SK-N-MC (cell line): ENCODE data around the gene CCDC70.
"Not testable (repeated sequence)": the region's sequence is repeated elsewhere in the genome, so short reads cannot be mapped to it uniquely, and the experiment has no call there.

Source experiments
- DNase-seq: peaks from one replicate; pipeline ENCODE4 v3.0.0-alpha.2; 2011; ENCODE audit warnings: low read depth, low spot score
- H3K27ac ChIP-seq: fragments of 200-600 bp; sonication (generic); 2 replicates; pipeline ENCODE4 v1.5.1; 2016; ENCODE audit warnings: mixed run types
- H3K36me3 ChIP-seq: fragments of 200-600 bp; sonication (generic); 2 replicates; pipeline ENCODE4 v1.6.1; 2017; ENCODE audit warnings: antibody characterized with exemption, low read length, mixed read lengths; ENCODE audit not compliant: insufficient read depth
- H3K4me3 ChIP-seq: fragments of 200-600 bp; sonication (generic); 2 replicates; pipeline ENCODE4 v1.5.1; 2016
- H3K9ac ChIP-seq: fragments of 200-600 bp; sonication (generic); 2 replicates; pipeline ENCODE4 v1.8.0; 2017; ENCODE audit warnings: mixed run types, mixed read lengths; ENCODE audit not compliant: insufficient read length
- H3K9me3 ChIP-seq: fragments of 200-600 bp; sonication (generic); 2 replicates; pipeline ENCODE4 v1.6.1; 2017; ENCODE audit warnings: low read depth, mild to moderate bottlenecking, antibody characterized with exemption, low read length, moderate library complexity, mixed read lengths
- EZH2 ChIP-seq: fragments of 200-600 bp; sonication (generic); IDR thresholded peaks from one replicate; pipeline ENCODE4 v1.6.1; 2017; ENCODE audit warnings: antibody characterized with exemption
- FOXP2 ChIP-seq: optimal IDR thresholded peaks from 2 replicates; pipeline ENCODE3; 2011; ENCODE audit warnings: mild to moderate bottlenecking, moderate library complexity; ENCODE audit not compliant: insufficient read depth; ENCODE audit errors: extremely low read length, control extremely low read depth
- POLR2AphosphoS5 ChIP-seq: IDR thresholded peaks from 2 replicates; pipeline ENCODE4 v1.6.1; 2012; ENCODE audit warnings: mild to moderate bottlenecking, low read depth, low read length, borderline replicate concordance

CCDC70 gene

DNA sequence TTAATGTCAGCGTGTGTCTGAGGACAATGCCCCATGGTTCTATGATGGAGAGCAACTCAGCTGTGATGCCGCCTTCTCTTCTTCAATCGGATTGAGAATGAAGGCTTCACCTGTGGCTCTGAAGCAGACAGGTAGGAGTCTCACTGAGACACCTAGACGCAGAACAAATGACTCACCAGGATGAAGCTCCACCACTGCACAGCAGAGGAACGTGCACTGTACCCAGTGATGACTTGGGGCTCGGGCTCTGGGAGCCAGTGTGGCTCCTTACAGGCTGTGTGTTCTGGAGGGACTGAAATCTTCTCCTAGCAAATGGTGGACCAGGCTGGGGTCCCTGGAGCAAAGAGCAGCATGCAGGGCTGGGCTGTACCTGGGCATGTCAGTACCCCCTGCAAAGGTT is 44.0 kb downstream of the CCDC70 start:
- H3K36me3 ChIP-seq, result no peaks in the 10 kb centered on the region
- H3K4me3 ChIP-seq, result no peak overlapping the region
- no peak for DNase-seq
- H3K9me3 ChIP-seq, result no peaks in the 10 kb centered on the region
- H3K27ac ChIP-seq, result no peak overlapping the region
- TF ChIP-seq POLR2AphosphoS5 (no peak), FOXP2 (no peak), EZH2 (no peak)
- H3K9ac ChIP-seq, result no peak overlapping the region

DNA sequence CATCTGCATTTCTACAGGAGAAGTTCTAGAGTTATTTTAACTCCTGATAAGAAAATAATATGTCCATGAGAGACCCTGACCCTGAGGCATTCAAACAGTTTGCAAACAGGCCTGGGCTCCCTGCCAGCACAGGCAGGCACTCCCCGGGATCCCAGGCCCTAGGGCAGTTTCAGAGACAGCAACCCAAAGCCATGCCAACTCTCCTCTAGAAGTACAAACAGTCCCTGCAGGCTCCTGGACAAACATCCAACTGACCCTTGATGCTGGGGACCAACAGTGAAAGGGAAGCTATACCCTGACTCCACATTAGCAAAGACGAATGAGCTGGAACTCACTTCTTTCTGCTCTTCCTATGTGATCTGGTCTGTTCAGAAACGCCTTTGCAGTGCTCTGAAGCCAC is 44.8 kb downstream of the CCDC70 start:
- Histone ChIP-seq H3K4me3 (no peak overlapping the region), H3K36me3 (no peaks in the 10 kb centered on the region), H3K27ac (no peak overlapping the region), H3K9ac (no peak overlapping the region), H3K9me3 (no peaks in the 10 kb centered on the region)
- no peak for TF ChIP-seq FOXP2
- no peak for TF ChIP-seq POLR2AphosphoS5
- TF ChIP-seq EZH2, result no peak
- DNase-seq, result no peak

DNA sequence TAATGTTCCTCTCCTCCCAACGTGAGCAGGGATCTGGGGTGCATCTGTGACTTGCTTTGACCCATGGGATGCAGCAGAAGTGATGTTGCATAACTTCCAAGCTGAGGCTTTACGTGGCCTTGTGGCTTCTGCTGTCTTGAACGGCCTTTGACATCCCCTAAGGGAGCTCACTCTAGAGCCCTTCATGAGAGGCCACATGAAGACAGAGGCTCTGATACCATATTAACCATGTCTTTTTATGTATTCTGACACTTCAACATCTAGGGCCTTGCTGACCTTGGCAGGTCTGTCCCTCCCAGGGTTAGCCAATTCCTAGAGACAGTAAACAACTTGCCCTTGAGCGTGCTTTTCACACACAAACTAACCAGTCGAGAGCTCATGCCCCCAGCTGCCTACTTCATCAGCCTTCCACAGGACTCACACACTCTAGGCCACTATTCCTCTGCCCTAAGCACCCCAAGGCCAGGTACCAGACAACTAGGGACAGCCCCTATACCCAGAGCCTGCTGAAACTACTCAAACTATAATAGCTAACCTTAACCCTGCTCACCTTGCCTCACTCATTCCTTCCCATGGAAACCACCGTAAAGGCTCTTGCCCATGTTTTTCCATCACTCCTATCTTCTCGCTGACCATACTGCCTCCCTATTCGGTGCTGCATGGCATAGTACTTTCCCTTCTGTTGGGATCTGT is 45.4 kb downstream of the CCDC70 start:
- no peak for DNase-seq
- no peak overlapping the region for H3K4me3 ChIP-seq
- H3K9me3 ChIP-seq, result no peaks in the 10 kb centered on the region
- no peak overlapping the region for H3K27ac ChIP-seq
- H3K36me3 ChIP-seq, result no peaks in the 10 kb centered on the region
- H3K9ac ChIP-seq, result no peak overlapping the region
- no peak for TF ChIP-seq FOXP2
- TF ChIP-seq POLR2AphosphoS5, result no peak
- TF ChIP-seq EZH2, result no peak

DNA sequence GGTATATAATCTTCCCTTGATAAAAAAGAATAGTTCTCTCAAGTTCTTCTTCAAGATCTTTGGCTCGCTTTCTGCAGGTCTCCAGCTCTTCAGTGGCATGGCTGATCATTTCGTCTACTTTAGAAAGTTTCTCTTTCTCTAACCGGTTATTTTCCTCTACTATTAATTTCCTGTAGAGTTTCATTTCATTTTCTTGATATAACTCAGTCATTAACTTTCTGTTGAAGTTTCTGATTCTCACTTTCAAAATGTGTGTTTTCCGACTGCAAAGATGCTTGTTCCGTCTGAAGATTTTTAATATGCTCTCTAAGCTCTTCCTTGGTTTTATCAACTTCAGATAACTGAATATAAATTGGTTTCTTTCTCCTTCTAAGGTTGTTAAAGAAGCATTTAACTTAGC is 47.5 kb downstream of the CCDC70 start:
- not testable (repeated sequence) for H3K27ac ChIP-seq, DNase-seq, H3K36me3 ChIP-seq, H3K9me3 ChIP-seq, H3K9ac ChIP-seq, H3K4me3 ChIP-seq

DNA sequence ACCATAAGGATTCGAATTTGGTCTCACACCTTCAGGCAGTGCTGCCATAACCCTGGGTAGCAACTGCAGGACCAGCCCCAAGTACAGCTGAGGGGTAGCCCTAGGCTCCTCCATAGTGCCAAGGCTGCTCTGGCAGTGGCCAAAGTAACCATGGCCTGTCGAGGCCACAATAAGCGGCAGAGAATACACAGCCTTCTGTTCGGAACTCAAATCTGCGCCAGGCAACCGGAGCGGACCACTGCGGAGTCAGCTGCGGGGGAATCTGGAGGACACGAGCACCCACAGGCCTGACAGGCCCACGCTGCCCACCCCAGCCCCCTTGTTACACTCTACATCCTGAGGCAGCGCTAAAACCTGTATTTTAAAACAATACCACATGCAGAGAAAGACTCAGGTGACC is 48.7 kb downstream of the CCDC70 start:
- H3K4me3 ChIP-seq, result no peak overlapping the region
- H3K9me3 ChIP-seq, result no peaks in the 10 kb centered on the region
- DNase-seq, result no peak
- TF ChIP-seq POLR2AphosphoS5 (no peak), EZH2 (no peak), FOXP2 (no peak)
- H3K27ac ChIP-seq, result no peak overlapping the region
- no peak overlapping the region for H3K9ac ChIP-seq
- H3K36me3 ChIP-seq, result no peaks in the 10 kb centered on the region

DNA sequence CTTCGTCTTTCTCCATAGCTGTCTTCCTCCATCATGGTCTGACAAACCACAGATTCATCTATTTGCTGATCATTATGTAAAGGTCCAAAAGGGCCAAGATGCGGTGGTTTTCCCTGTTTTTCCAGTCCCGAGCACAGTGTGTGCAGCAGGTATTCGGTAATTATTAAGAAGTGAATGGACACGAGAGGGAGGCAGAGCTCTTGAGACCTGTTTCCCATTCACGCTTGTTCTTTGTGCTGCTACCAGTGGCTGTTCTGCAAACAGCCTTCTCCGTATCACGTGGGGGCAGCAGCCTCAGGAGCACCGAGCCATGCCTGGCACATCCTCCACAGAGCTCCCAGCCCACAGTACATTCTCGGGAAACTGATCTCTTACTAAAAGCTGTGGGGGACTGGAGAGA is 50.3 kb downstream of the CCDC70 start:
- no peaks in the 10 kb centered on the region for H3K9me3 ChIP-seq
- H3K9ac ChIP-seq, result no peak overlapping the region
- H3K36me3 ChIP-seq, result no peaks in the 10 kb centered on the region
- TF ChIP-seq FOXP2 (no peak), EZH2 (no peak), POLR2AphosphoS5 (no peak)
- no peak for DNase-seq
- H3K4me3 ChIP-seq, result no peak overlapping the region
- no peak overlapping the region for H3K27ac ChIP-seq

DNA sequence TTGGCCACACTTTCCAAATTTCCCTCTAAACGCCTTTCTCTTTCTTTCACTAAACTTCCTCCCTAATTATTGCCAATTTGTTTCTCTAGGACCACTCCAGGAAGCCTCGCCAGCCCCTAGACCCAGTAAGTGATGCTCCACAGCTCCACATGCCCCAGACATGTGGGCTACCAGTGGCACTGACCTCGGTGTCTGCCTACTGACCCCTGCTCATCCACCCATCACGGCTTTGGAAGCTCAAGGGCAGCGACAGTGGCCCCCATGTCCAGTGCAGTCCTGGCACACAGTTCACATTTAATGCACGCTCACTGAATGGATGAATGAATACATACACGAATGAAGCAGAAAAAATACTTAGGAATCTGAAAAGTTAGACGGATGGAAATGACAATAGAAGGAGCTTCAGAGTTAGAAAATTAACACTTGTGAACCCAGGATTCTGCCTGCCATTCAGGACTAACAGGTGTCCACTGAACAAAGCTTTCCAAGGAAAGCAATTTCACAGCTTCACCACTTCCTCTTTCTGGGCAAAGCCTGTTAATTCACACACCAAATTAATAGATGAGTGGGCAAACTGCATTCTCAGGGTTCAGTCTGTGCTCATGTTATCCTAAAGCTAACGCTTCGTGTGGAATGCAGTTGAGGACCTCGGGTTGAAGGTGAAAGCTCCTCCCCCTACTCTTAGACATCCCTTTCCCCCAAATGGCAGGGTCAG is 50.9 kb downstream of the CCDC70 start:
- no peak for DNase-seq
- TF ChIP-seq FOXP2, result no peak
- TF ChIP-seq POLR2AphosphoS5, result no peak

DNA sequence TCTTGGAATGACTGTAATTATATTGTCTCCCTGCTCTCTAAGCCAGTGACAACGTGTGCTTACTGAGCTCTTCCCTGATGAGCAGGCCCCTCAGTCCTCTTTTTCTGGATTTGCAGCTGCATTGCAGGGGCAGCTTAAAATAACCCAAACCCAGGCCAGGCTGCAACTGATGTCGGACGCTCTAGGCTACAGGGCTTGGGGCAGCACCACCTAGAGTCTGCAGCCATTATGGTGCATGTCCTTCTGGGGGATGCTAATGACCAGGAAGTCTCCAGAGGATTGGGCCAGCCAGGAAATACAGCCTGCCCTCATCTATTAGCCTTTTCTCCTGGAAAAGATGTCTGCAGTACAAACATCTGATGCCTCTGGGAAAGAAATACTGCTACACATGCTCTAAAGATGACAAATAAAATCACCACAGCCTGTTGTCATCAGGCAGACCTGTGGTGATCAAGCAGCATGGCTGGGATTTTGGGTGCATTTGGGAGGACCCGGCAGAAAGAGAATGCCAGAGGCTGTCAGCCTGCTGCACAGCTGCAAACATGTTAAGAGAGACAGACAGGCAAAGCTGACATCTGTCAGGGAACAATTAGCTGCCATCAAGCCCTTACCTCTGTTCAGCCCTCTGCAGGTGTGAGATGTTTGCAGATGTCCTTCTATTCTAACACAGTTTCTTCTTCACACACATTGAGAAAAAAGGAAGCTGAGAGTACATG is 51.8 kb downstream of the CCDC70 start:
- Histone ChIP-seq H3K9me3 (no peaks in the 10 kb centered on the region), H3K36me3 (no peaks in the 10 kb centered on the region), H3K9ac (no peak overlapping the region), H3K27ac (no peak overlapping the region), H3K4me3 (no peak overlapping the region)
- TF ChIP-seq POLR2AphosphoS5, result no peak
- TF ChIP-seq EZH2, result no peak
- no peak for TF ChIP-seq FOXP2
- no peak for DNase-seq

More for the DNA sequence above, 50.9 kb downstream of the CCDC70 start:
- Histone ChIP-seq H3K9ac (no peak overlapping the region), H3K9me3 (no peaks in the 10 kb centered on the region), H3K36me3 (no peaks in the 10 kb centered on the region), H3K27ac (no peak overlapping the region), H3K4me3 (no peak overlapping the region)
